ENCODE data around the gene TFDP1.

The TFDP1 gene

GRCh38 chr13:113597391-113598080 lies 13.0 kb downstream of the TFDP1 start:
- no peak for DNase-seq (ENCODE audit: low spot score)

- DNase-seq (ENCODE audit: low spot score) = no peak
Measured at GRCh38 chr13:113598081-113598410, 13.5 kb downstream of the TFDP1 start.

GRCh38 chr13:113598481-113598880 lies 13.9 kb downstream of the TFDP1 start:
- no peak for DNase-seq (ENCODE audit: low spot score)

- no peak for DNase-seq (ENCODE audit: low spot score)
Measured at GRCh38 chr13:113599391-113599790, 14.8 kb downstream of the TFDP1 start.

- DNase-seq (ENCODE audit: low spot score) = no peak
Measured at GRCh38 chr13:113601166-113602070, 16.9 kb downstream of the TFDP1 start.

GRCh38 chr13:113602291-113602988 lies 17.9 kb downstream of the TFDP1 start:
- no peak for DNase-seq (ENCODE audit: low spot score)

GRCh38 chr13:113603116-113603710 lies 18.7 kb downstream of the TFDP1 start:
- DNase-seq (ENCODE audit: low spot score) = no peak

GRCh38 chr13:113604186-113604585 lies 19.6 kb downstream of the TFDP1 start:
- no peak for DNase-seq (ENCODE audit: low spot score)

GRCh38 chr13:113605461-113605860 lies 20.9 kb downstream of the TFDP1 start:
- DNase-seq (ENCODE audit: low spot score) = no peak

GRCh38 chr13:113605866-113606438 lies 21.4 kb downstream of the TFDP1 start:
- no peak for DNase-seq (ENCODE audit: low spot score)

GRCh38 chr13:113607056-113607888 lies 22.7 kb downstream of the TFDP1 start:
- DNase-seq (ENCODE audit: low spot score) = no peak

GRCh38 chr13:113607889-113608635 lies 23.5 kb downstream of the TFDP1 start:
- no peak for DNase-seq (ENCODE audit: low spot score)

GRCh38 chr13:113608967-113609533 lies 24.5 kb downstream of the TFDP1 start:
- DNase-seq (ENCODE audit: low spot score) = no peak

GRCh38 chr13:113609616-113610015 lies 25.1 kb downstream of the TFDP1 start:
- no peak for DNase-seq (ENCODE audit: low spot score)

- no peak for DNase-seq (ENCODE audit: low spot score)
Measured at GRCh38 chr13:113610266-113610665, 25.7 kb downstream of the TFDP1 start.

GRCh38 chr13:113611996-113612395 lies 27.4 kb downstream of the TFDP1 start:
- no peak for DNase-seq (ENCODE audit: low spot score)

- DNase-seq (ENCODE audit: low spot score) = no peak
Measured at GRCh38 chr13:113612607-113613006, 28.1 kb downstream of the TFDP1 start.

GRCh38 chr13:113613789-113614379 lies 29.3 kb downstream of the TFDP1 start:
- no peak for DNase-seq (ENCODE audit: low spot score)

GRCh38 chr13:113616281-113616906 lies 31.8 kb downstream of the TFDP1 start:
- no peak for DNase-seq (ENCODE audit: low spot score)

All from CD4-positive, alpha-beta T cell treated with Interleukin-15 for 4 hours (primary cell).